ENCODE data around the gene TRIP6.

The TRIP6 gene, protein sequence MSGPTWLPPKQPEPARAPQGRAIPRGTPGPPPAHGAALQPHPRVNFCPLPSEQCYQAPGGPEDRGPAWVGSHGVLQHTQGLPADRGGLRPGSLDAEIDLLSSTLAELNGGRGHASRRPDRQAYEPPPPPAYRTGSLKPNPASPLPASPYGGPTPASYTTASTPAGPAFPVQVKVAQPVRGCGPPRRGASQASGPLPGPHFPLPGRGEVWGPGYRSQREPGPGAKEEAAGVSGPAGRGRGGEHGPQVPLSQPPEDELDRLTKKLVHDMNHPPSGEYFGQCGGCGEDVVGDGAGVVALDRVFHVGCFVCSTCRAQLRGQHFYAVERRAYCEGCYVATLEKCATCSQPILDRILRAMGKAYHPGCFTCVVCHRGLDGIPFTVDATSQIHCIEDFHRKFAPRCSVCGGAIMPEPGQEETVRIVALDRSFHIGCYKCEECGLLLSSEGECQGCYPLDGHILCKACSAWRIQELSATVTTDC

DNA sequence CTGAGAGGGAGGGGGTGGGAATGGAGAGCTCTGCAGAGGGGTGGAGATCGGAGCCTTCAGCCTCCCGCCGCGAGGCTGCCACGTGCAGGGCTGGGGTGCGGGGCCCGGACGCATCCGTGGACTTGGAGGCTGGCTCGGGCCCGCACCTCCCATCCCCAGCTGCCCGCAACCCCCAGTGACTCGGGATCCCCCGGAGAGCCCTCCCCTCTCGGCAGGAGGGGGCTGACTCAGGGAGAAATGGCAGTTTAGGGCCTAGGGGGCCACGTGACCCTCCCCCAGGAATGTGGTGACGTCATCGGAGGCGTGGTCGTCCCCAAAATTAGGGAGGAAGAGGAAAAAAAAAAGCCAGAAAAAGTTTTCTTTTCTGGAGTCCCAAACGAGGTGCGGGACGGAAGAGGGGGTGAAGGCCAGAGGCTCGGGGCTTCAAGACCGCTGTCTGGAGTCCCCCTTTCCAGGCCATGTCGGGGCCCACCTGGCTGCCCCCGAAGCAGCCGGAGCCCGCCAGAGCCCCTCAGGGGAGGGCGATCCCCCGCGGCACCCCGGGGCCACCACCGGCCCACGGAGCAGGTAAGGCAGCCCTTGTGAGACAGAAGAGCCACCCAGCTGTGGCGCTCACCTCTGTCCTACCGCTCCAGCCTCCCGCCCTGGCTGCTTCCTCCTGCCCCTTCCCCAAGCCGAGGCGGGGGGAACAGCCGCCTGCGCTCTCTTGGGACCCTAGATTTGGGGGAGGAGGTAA lies at the start of gene TRIP6:
TRIP6 (plus strand) TSS at position 348 of the 736 bp plus-strand sequence; CDS start at position 459, 111 bp downstream.
- peak; percentile 86 for DNase-seq

DNA sequence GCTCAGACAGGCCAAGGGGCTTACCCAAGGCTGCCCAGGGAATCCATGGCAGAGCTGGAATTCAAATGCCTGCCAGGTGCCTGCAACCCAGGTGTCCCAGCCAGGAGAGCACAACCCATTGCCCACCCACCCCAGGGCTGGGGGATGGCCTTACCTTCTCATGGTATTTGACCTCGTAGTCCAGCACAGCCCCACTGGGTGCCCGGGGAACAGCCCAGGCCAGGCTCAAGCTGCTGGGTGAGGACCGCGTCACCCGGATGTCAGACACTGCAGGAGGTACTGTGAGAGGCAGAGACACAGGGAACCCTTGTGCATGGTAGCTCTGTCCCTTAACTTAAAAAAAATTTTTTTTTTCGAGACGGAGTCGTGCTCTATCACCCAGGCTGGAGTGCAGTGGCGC lies 48.8 kb upstream of the TRIP6 start:
- no peak for DNase-seq

DNA sequence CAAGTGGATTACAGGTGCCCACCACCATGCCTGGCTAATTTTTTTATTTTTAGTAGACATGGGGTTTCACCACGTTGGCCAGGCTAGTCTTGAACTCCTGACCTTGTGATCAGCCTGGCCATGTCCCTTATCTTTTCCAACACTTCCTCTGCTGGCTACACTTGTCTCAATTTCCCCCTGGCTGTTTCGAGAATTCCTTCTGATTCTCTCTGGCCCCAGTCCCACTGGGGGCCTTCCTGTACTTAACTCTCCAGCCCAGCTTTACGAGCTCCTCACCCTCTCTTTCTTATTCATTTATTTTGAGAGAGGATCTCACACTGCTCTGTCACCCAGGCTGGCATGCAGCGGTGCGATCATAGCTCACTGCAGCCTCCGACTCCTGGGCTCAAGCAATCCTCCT lies 48.4 kb upstream of the TRIP6 start:
- no peak for DNase-seq

DNA sequence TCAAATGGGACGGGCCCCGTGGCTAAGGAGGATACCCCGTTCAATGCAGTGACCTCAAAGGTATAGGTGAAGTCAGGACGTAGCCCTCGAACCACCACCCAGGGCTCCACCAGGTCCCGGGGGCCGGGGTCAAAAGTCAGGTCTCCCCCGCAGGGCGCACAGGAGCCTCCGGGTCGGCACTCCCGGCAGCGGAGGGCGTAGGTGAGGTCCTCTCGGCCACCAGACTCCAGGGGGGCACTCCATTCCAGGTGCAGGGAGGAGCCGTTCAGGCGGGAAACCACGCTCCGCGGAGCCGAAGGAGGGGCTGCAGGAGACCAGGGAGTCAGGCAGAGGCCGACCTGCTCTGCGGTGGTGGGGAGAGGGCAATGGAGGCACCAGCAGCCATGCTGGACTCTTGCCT lies 47.6 kb upstream of the TRIP6 start:
- DNase-seq: no peak

DNA sequence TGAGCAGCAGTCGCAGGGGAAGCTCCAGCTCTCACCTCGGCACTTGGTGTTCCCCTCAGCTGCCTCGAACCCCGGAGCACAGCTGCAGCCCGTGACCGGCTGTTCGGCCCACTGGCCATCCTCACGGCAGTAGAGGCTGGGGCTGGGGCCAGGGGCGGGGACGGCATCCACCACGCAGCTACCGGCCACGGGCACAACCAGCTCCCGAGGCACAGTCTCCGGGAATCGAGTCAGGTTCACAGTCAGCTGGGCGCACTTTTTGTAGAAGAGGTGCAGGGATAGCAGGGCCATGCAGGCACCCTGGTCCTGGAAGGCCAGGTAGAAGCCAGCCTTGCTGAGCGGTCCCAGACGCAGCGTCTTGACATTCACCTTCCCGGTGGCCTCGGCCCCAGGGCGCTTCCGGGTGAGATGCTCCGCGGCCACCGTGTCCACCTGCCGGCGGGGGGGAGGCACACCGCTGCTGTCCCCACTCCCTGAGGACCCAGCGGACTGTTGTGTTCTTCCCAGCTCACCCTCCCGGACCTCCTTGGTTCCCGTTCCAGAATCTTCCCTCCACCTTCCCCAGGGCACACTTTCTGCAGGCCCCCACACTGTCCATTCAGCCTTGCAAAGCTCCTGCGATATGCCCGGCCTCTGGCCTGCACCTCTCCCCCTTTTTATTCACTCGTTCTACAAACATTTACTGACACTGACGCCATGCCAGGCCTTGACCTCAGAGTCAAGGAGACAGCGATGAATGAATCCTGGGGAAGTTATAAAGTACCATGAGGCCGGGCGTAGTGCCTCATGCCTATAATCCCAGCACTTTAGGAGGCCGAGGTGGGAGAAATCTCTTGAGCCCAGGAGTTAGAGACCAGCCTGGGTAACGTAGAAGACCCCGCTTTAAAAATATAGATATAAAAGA lies 44.7 kb upstream of the TRIP6 start:
- DNase-seq: no peak

DNA sequence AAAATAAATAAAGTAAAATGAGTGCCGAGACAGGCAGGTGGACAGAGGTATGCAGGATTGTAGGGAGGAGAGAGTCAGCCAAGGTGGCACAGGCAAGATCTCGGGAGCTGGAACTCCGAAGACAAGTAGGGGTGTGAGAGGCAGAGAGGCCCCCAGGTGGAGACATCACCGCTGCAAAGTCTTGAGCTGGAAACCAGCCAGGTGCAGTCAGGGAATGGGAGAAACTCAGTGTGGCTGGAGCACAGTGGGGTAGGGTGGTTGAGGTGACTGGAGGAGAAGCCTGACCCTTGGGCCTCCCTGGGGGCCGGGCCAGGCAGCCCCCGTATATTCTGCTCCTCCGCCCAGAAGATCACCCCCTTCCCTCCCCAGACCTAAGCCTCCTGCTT lies 44.1 kb upstream of the TRIP6 start:
- DNase-seq: no peak

DNA sequence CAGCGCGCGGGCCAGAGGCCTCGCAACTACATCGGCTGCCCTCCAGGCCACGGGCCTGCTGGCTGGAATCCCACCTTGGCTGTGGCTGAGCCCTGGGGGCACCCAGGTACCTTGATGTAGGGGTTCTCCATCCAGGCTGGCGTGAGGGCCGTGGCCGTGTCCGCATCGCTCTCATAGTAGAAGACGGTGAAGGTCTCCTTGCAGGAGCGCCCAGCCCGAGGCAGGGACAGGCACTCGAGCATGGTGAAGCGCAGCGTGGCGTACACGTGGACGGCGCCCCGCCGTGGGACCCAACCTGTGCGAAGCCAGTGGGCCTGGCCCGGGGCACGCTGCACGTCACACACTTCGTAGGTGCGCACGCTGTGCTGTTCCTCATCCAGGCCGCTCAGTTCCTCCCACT lies 43.7 kb upstream of the TRIP6 start:
- DNase-seq: no peak

DNA sequence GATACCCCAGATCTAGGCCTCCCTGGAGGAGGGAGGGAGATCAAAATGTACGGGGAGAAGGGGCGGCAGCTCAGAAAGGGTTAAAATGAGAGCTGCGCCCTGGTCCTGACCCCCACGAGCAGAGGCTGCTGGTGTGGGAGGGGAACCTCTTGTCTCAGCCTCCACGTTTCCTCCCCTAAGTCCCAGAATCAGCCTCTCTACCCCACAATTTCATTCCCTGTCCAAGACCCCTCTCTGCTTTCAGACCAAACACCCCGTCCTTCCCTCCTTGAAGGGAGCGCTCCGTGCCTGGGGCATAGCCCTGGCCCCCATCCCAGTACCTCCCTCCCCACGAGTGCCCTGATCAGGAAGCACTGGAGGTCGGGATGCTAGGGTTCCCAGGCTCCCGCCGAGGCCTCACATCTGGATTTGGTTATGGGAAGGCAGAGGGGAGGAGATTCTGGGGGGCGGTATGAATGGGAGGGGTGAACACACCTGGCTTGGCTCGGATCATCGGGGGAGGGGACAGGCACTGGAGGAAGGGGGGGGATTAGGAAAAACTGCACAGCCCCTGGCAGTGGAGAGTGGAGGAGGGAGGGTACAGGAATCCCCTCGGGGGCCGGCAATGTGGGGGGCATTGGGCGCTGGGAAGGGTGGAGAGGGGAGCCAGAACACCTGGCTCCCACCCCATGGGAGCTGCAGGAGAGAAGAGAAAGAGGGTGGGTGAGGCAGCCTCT lies 42.5 kb upstream of the TRIP6 start:
- DNase-seq: no peak

DNA sequence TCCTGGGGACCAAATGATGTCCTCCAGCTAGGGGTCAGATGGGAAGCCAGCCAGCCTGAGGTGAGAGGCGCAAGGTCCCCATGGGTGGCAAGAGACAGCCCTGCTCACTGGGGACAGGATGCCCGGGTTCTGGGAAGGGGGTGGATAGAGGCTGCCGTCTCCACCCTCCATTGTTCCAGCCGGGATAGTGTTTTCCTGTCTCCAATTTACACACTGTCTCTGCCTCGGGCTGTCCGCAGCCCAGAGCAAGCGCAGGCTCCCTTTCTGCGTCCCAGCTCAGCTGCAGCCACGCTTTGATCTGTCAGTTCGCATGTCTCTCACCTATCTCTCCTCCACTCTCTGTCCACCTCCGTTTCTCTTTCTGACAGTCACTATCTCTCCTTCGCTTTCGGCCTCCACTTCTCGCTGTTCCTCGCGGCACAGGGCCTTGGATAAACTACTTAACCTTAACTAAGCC lies 41.9 kb upstream of the TRIP6 start:
- no peak for DNase-seq

DNA sequence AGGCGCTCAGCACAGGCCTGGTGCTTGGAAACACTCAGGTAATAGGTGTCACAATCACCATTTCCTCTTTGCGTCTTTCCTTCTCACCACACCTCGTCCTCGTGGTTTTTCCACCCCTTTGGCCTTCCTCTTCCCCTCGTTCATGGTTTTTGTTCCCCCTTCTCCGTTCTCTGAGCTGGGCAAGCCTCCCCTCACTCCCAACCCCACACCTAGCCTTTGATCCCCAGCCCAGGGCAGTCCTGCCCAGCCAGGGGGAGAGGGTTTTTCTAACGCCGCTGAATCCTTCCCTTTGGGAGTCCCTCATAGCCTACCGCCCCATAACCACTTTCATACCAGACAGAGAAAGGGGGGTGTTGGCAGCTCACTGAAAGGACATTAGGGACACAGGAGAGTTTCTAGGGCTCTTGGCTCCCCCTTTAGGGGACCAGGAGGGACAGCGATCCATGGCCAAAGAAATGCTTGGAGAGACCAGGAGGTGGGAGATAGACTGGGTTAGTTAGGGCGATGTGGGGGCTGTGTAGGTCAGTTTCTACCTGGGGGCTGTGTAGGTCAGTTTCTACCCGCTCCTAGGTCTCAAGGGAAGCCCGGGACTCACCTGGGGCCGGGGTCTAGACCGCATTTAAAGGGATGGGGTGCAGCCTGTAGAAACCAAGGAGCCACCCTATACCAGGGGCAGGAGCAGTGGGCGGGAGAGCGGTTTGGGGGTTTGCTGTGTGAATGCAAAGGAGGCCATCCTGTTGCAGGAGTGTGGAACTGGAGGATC lies 41.3 kb upstream of the TRIP6 start:
- peak; percentile 10 for DNase-seq

DNA sequence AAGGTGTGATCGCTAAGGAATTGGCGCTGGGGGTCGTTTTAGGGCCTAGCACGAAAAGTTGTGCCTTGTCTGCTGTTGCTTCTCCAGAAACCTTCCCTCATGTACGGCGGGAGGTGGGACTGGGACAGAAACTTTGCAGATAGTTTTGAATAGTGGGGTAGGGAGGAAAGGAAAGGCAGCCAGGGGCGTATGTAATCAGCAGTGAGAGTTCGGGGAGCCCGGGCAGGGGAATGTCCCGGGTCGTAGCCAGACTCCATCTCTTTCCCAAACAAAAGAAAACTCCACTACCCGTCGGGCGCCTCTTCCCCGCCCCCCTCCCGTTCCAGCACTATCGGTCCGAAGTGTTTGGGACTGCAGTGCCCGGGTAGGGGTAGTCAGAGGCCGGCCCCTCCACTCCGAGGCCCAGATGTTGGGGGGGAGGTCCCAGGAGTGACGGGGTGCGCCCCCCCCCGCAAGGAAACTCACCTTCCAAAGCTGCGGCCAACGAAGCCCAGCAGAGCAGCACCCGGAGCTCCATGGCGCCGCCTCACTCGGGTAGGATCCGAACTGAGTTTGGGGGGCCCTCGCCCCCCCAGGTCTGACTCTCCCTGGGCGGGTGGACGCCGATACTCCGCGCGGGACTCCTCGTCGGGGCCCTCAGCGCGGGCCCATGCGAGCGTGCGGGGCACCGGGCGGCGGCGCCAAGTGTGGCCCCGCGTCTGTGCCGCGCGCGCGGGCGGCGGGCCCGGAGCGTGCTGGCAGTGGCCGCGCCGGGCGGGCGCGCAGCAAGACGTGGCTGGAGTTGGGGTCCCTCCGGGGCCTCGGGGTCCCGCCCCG lies 40.5 kb upstream of the TRIP6 start:
- no peak for DNase-seq

DNA sequence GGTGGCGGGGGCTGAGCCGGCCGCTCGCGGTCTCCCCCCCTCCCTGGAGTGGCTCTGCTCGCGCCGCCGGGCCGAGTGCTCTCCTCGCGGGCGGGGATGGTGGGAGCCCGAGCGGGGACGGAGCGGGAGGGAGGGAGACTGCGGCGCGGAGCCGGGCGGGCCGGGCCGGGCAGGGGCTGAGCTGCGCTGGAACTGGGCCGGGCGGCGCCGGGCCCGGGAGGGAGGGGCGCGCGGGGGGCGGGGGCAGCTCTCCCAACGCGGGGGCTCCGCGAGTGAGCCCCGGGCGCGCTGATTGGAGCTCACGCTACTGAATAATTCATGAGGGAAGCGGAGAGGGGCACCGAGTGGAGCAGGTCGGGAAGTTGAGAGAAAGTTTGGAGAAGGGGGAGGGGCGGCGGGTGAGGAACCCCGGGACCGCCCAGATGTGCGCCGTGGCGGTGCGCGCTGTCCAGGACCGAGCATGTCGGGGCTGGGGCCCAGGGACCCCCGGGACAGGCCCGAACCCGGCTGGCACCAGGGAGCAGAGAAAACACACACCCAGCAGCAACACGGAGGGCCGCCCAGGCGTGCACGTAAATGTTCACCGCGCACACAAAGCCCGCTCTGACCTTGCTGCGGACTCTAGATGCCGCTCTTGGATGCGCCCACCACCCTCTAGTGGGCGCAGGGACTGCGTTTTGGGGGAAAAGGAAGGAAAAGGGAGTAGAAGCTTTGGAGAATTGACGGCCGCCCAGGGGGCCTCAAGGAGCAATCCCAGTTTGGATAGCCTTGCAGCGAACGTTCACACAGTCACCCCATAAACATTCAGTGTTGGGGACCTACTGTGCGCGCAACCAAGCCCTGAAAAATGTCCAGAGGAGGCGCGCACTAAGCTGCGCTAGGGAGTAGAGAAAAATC lies 39.6 kb upstream of the TRIP6 start, which contains the start of gene EPHB4:
EPHB4 (minus strand) TSS at position 194 of the 897 bp plus-strand sequence. CDS start 493 bp downstream, outside the sequence.
- peak; percentile 83 for DNase-seq

DNA sequence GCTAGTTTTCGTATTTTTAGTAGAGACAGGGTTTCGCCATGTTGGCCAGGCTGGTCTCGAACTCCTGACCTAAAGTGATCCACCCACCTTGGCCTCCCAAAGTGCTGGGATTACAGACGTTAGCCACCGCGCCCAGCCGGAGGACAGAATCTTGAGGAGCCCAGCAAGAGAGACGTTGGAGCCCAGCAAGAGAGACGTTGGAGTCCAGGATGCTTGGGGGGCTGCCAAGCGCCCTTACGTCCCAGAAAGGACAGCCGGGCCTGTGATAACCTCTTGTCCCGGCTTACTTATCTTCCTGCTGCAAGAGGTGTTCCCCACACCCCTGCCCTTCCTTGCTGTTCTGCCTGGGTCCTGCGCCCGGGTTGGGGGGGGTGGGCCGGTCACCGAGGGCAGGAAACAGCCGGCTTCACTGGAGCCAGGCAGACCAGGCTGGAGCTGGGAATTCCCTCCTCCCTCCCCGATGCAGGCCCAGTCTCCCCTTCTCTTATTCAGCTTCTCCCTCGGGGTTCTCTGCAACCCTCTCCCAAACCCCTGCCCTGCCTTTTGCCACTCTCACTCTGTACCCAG lies 38.0 kb upstream of the TRIP6 start:
- no peak for DNase-seq

DNA sequence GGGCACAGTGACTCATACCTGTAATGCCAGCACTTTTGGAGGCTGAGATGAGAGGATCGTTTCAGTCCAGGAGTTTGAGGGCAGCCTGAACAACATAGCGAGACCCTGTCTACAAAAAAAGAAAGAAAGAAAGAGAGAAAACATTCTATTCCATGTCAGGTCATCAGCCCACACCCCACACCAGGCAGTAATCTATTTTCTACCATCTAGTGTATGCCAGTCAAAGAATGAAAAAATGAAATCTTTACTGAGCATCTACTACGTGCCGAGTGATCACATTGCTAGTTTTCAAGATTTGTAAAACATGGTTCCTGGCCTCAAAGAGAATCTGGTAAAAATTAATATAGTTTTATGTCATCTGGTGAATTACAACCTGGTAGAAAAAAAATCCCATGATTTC lies 36.8 kb upstream of the TRIP6 start:
- DNase-seq: no peak

DNA sequence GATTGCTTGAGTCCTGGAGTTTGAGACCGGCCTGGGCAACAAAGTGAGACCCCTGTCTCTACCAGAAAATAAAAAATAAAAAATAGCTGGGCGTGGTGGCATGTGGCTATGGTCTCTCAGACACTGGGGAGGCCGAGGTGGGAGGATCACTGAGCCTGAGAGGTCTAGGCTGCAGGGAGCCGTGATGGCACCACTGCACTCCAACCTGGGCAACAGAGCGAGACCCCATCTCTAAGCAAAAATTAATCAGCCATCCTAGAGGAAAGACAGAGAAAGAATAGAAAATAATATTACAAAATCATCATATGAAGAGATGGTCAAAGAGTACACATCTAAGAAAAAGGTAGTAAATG lies 34.9 kb upstream of the TRIP6 start:
- no peak for DNase-seq

DNA sequence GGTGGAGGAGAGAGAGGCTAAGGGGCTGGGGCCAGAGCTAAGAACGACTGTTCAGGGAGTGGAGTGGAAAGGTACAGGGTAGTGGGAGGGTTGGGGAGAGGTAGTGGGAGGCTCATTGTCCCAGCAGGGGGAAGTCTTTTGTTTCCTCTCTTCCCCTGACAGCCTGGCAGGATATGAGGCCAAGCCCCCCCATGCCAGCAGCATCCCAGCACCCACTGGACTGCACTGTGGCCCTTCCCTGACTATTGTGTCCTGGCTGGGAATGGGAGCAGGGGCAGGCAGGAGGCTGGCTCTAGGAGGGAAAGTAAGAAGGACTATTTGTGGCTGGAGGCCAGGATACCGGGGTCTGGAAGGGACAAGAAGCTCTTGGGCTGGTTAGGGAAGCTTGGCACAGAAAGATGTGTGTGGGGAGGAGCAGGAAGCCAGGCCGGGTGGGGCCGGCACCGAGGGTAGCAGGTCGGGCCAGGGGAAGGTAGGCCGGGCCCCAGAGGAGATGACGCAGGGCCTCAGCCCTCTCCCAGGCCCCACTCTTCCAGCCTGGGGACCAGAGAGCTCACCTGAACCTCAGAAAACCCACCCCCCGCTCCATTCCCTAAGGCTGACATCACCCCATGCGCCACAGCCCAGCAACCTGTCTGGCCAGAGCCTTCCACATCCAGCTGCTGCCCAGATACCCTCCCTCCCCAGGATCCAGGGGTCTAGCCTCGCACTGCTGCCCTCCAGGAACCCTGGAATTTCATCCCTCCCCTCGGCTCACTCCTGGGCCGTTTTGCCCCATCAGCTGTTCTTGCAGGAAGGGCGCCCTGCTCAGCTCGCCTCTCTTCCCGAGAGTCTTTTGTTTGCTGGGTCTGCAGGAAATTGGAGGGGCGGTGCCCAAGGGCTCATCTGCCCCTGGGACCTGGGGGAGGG lies 31.0 kb upstream of the TRIP6 start:
- DNase-seq: no peak

DNA sequence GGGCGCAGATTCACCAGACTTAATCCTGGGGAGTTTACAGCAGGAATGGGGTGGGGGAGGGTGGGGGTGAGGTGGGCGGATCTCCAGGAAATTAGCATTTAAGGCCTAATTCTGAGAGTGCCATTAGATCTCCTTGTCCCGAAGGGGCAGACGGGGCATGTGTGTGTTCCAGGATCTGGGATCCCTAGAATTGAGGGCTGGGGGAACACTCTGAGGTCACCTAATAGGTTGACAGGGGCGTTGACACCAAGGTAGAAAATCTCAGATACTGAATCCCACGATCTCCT lies 30.4 kb upstream of the TRIP6 start:
- DNase-seq: no peak

DNA sequence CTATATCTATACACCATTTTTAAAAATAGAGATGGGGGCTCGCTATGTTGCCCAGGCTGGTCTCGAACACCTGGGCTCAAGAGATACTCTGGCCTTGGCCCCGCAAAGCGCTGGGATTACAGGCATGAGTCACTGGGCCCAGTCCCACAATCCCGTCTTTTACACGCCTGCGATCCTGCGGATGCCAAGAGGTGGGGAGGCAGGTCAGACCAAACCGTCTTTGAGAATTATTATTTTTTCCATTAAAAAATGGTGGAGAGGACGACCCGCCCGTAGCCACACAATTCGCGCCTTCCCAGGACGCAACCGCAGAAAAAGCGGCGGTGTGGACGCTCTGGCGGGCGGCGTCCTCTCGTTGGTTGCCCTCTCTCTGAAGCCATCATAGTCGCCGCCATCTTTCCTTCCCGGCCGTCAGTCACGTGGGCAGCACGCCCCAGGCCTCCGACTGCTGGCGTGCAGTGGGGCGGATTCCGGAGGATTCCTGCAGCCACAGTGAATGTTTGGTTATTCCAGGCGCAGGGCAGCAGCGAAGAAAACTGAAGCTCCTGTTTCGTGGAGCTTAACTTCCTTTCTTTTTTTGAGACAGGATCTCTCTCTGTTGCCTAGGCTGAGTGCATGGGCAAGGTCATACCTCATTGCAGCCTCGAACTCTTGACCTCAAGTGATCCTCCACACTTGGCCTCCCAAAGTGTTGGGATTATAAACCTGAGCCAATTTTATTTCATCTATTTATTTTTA lies 29.9 kb upstream of the TRIP6 start:
- DNase-seq: peak; percentile 72

Measured in amniotic stem cell (primary cell).